Fibroblast of the aortic adventitia (primary cell): ENCODE data around the gene LIAS. TPM values are rescaled to one million over a fixed set of nuclear protein-coding genes. Genes with fewer than 3 reads are reported as not detected.

Experiments
- DNase-seq: peaks from one replicate; pipeline ENCODE4 v3.0.0-alpha.2; 2010; ENCODE audit warnings: low read depth
- H3K4me3 ChIP-seq: 2 replicates; pipeline ENCODE4 v1.5.1; 2011; ENCODE audit warnings: low read depth, mild to moderate bottlenecking, control low read depth, low read length, moderate library complexity
- CTCF ChIP-seq: IDR thresholded peaks from 2 replicates; pipeline ENCODE4 v1.5.1; 2011; ENCODE audit warnings: mild to moderate bottlenecking, low read length, control low read depth, inconsistent platforms; ENCODE audit not compliant: insufficient read depth
- small RNA-seq: library from RNA; depleted of rRNA; stranded (forward); fragments of <200 nt; gene quantifications from one replicate; pipeline ENCODE3, GENCODE V24; 2012
- total RNA-seq: library from RNA; depleted of rRNA; stranded (reverse); fragments of >200 nt; gene quantifications from 2 replicates; pipeline ENCODE4 v1.2.3, GENCODE V29; 2012; ENCODE audit warnings: low replicate concordance

The LIAS gene
- total RNA-seq, 1 donor: 9.7 TPM

GRCh38 chr4:39526765-39527295, 68.0 kb downstream of the LIAS start:
- TF ChIP-seq CTCF: no peak
- DNase-seq: peak; percentile 32
- H3K4me3 ChIP-seq: peak overlapping the region; percentile 87

GRCh38 chr4:39527296-39528060, 68.6 kb downstream of the LIAS start, which contains the start of gene UGDH:
TSS of gene UGDH (minus strand) at chr4:39527439. CDS start at chr4:39521512, 5,927 bp downstream.
- peak; percentile 99 for DNase-seq
- peak within 1 kb of the TSS; percentile 89 for H3K4me3 ChIP-seq
- TF ChIP-seq CTCF: peak; percentile 2

- peak overlapping the region; percentile 89 for H3K4me3 ChIP-seq
- TF ChIP-seq CTCF: no peak
- DNase-seq: peak; percentile 84
These were observed 69.2 kb downstream of the LIAS start for GRCh38 chr4:39528061-39528465.

Small RNA genes lying within 50 kb of the gene (small RNA-seq; reads per million reads assigned to genes)
- gene MIR5591 (not detected), gene RF00019 (not detected)

Other genes starting within 250 kb of the LIAS start
- 38.9 and 78.5 TPM in 2 replicates for gene RFC1, start 92.7 kb upstream of the LIAS start, total RNA-seq
- gene KLB, start 52.1 kb upstream of the LIAS start, total RNA-seq: under 0.01 TPM in 1 of 2 replicates, not detected in the other
- gene RPL9, start 134 bp upstream of the LIAS start, total RNA-seq: 2,655 and 3,884 TPM in 2 replicates
- gene UGDH, start 68.4 kb downstream of the LIAS start, total RNA-seq: 194 and 361 TPM in 2 replicates
- 121 and 122 TPM in 2 replicates for gene SMIM14, start 179.8 kb downstream of the LIAS start, total RNA-seq
- gene UBE2K, start 239.1 kb downstream of the LIAS start, total RNA-seq: 22.7 and 27.7 TPM in 2 replicates